Dendritic cell treated with granulocyte-macrophage colony-stimulating factor and Interleukin-4, amounts not matched to agents 40 ng/mL and 50 ng/mL, for 4 days (primary cell): Measurements from ENCODE around the gene VPS51.

ENCODE experiments used
- H3K27ac Mint-ChIP-seq: one replicate; pipeline ENCODE4 v1.8.0; 2022; ENCODE audit warnings: mild to moderate bottlenecking, mixed read lengths
- H3K27me3 Mint-ChIP-seq: one replicate; pipeline ENCODE4 v1.8.0; 2022; ENCODE audit warnings: mild to moderate bottlenecking, mixed read lengths
- H3K36me3 Mint-ChIP-seq: one replicate; pipeline ENCODE4 v1.8.0; 2022; ENCODE audit warnings: low read depth, mixed read lengths
- H3K4me1 Mint-ChIP-seq: one replicate; pipeline ENCODE4 v1.8.0; 2022; ENCODE audit warnings: low read depth, mixed read lengths
- H3K4me3 Mint-ChIP-seq: one replicate; pipeline ENCODE4 v1.8.0; 2022; ENCODE audit warnings: mild to moderate bottlenecking, moderate library complexity, mixed read lengths
- H3K9me3 Mint-ChIP-seq: one replicate; pipeline ENCODE4 v1.8.0; 2022; ENCODE audit warnings: mixed read lengths
- intact Hi-C: fragments of 100-400 bp; cut with micrococcal nuclease; formaldehyde crosslinking; loops from one replicate; pipeline ENCODE4 v1.15.0; 2022

VPS51 gene

DNA sequence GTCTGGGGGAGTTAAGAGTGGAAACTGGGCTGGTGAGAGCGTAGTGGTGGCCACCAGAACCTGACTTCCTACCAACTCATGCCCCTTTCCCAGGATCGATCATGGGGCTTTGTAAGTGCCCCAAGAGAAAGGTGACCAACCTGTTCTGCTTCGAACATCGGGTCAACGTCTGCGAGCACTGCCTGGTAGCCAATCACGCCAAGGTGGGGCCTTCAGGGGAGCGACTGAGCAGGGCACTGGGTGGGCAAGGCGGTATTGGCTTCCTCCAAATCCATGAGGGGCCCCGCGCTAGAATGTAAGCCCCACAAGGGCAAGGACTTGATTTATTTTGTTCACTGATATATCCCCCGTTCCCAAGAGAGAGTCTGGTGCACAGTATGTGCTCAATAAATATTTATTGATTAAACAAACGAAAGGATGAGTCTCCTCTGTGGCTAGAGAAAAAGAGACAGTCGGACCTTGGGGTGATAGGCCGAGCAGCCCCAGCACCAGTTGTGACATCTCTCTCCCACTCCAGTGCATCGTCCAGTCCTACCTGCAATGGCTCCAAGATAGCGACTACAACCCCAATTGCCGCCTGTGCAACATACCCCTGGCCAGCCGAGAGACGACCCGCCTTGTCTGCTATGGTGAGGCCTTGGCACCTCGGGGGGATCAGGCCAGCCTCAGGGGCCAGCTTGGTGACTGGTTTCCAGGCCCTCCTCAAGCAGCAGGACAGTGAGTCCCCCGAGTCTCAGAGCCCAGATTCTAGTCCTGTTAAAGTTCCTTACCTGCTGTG is 11.2 kb upstream of the VPS51 start:
- intact Hi-C loops, result loop anchor here (1.0 to 5.0 kb wide), 4 partner anchors 12 to 72 kb away; partner anchors contain the start of genes ARL2, SAC3D1, SNX15 and VPS51
- H3K4me3 Mint-ChIP-seq, result peak overlapping the region; percentile 97
- H3K4me1 Mint-ChIP-seq, result peaks cover 50% of the 10 kb centered on the region
- no peaks in the 10 kb centered on the region for H3K27me3 Mint-ChIP-seq
- peak overlapping the region; percentile 95 for H3K27ac Mint-ChIP-seq
- H3K9me3 Mint-ChIP-seq, result no peaks in the 10 kb centered on the region
- peaks cover 60% of the 10 kb centered on the region for H3K36me3 Mint-ChIP-seq

DNA sequence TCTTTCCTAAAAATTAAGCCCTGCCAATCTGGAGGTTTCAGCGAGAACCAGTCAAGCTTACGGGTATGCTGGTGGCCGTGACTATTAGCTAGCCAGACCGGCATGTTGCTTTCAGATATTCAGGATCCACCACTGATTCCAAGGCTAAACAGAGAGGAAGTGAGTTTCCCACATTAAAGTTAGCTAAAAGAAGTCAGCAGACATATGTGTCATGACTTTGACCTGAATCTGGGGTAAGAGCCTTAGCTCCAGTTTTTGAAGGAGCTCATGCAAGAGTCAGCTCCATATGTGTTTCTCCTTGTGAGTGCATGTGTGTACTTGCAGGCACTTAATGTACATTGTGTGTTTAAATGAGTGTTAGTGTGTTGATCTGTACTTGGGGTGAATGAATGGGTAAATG is 10.6 kb upstream of the VPS51 start:
- H3K4me3 Mint-ChIP-seq, result peak overlapping the region; percentile 97
- H3K36me3 Mint-ChIP-seq, result peaks cover 67% of the 10 kb centered on the region
- peaks cover 46% of the 10 kb centered on the region for H3K4me1 Mint-ChIP-seq
- H3K27me3 Mint-ChIP-seq, result no peaks in the 10 kb centered on the region
- H3K27ac Mint-ChIP-seq, result peak overlapping the region; percentile 95
- intact Hi-C loops, result no loop called here
- H3K9me3 Mint-ChIP-seq, result no peaks in the 10 kb centered on the region

DNA sequence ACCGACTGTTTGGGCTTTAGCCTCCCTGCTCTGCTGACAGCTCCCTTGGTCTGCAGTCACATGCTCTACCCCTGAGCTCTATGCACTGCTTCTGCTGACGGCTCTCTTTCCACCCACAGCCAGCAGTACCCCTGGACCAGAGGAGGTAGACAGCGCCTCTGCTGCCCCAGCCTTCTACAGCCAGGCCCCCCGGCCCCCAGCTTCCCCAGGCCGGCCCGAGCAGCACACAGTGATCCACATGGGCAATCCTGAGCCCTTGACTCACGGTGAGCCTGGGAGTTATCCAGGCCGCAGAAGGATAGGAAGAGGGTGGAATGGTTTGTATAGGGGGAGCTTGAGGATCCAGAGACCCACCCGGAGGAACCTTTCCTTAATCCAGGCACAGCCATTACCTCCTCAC is 9.2 kb upstream of the VPS51 start:
- Mint-ChIP-seq H3K36me3 (peaks cover 71% of the 10 kb centered on the region), H3K4me1 (peaks cover 33% of the 10 kb centered on the region), H3K4me3 (no peak overlapping the region), H3K9me3 (no peaks in the 10 kb centered on the region), H3K27me3 (no peaks in the 10 kb centered on the region), H3K27ac (no peak overlapping the region)
- intact Hi-C loops, result no loop called here

DNA sequence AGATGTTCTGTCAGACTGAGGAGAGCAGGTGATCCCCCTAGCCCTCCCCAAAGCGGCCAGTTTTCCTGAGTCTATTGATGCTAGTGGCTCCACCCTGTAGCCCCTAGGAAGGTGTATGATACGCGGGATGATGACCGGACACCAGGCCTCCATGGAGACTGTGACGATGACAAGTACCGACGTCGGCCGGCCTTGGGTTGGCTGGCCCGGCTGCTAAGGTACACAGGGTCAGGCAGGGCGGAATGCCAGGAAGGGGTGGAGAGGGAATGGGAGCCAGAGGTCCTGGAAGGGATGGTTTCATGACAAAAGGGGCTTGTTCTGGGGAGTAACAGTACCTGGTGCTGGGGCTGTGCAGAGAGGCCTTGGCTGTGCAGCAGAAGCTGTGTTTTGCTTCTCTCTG is 8.8 kb upstream of the VPS51 start:
- H3K4me1 Mint-ChIP-seq, result peaks cover 33% of the 10 kb centered on the region
- H3K9me3 Mint-ChIP-seq, result no peaks in the 10 kb centered on the region
- peaks cover 71% of the 10 kb centered on the region for H3K36me3 Mint-ChIP-seq
- H3K27ac Mint-ChIP-seq, result no peak overlapping the region
- intact Hi-C loops, result no loop called here
- H3K4me3 Mint-ChIP-seq, result no peak overlapping the region
- H3K27me3 Mint-ChIP-seq, result no peaks in the 10 kb centered on the region

DNA sequence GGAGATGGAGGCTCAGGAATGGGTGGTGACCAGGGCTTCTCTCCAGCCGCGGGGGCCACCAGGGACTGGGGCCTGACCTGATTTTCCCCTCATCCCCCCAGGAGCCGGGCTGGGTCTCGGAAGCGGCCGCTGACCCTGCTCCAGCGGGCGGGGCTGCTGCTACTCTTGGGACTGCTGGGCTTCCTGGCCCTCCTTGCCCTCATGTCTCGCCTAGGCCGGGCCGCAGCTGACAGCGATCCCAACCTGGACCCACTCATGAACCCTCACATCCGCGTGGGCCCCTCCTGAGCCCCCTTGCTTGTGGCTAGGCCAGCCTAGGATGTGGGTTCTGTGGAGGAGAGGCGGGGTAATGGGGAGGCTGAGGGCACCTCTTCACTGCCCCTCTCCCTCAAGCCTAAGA is 8.2 kb upstream of the VPS51 start:
- Mint-ChIP-seq H3K4me3 (no peak overlapping the region), H3K4me1 (peaks cover 32% of the 10 kb centered on the region), H3K36me3 (peaks cover 71% of the 10 kb centered on the region), H3K27ac (no peak overlapping the region), H3K27me3 (no peaks in the 10 kb centered on the region), H3K9me3 (no peaks in the 10 kb centered on the region)
- intact Hi-C loops, result no loop called here

DNA sequence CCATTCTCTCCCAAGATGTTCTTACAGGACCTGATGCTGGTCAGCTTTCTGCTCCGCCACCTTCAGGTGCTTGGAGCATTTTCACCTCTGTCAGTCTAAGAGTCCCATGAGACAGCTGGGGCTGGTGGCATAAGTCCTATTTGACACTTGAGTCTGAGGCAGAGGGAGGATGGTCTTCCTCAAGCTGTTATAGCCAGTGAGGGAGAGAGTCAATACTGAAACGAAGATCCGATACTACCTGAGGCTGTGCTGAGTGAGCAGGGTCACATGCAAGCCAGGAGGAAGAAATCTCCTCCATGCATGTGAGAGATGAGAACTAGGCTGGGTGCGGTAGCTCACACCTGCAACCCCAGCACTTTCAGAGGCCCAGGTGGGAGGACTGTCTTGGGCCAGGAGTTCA is 6.4 kb upstream of the VPS51 start:
- H3K27ac Mint-ChIP-seq, result no peak overlapping the region
- H3K9me3 Mint-ChIP-seq, result no peaks in the 10 kb centered on the region
- no peak overlapping the region for H3K4me3 Mint-ChIP-seq
- peaks cover 60% of the 10 kb centered on the region for H3K36me3 Mint-ChIP-seq
- peaks cover 16% of the 10 kb centered on the region for H3K4me1 Mint-ChIP-seq
- intact Hi-C loops, result no loop called here
- no peaks in the 10 kb centered on the region for H3K27me3 Mint-ChIP-seq

DNA sequence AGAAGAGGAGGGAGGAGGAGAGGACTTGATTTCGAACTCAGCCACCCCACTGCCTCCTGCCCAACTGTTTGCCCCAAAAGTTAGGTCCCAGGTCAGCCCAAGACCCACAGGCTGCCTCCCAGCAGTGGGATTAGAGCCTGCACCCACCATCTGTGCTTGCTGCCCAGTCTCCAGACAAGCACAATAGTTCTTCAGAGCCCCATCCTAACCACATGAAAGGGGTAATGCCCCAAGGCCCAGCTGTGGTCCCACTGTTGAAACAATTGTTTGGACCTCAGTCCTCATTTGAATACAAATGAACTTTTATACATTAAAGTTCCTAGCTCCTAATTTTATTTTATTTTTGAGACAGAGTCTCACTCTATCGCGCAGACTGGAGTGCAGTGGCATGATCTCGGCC is 5.4 kb upstream of the VPS51 start:
- Mint-ChIP-seq H3K27ac (no peak overlapping the region), H3K4me1 (peaks cover 8% of the 10 kb centered on the region), H3K9me3 (no peaks in the 10 kb centered on the region), H3K36me3 (peaks cover 52% of the 10 kb centered on the region), H3K27me3 (no peaks in the 10 kb centered on the region), H3K4me3 (no peak overlapping the region)
- intact Hi-C loops, result no loop called here

DNA sequence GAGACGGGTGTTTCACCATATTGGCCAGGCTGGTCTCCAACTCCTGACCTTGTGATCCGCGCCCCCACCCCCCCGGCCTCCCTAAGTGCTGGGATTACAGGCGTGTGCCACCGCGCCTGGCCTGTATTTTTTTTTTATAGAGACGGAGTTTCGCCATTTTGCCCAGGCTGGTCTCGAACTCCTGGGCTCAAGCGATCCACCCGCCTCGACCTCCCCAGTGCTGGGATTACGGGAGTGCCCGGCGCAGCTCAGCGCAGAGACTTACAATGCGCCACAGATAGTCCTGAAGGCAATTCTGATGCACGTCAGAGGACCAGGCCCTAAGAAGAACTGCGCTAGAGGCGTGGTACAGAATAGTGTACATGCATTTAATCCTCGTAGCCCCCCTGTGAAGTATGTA is 587 bp upstream of the VPS51 start:
- no peak overlapping the region for H3K4me3 Mint-ChIP-seq
- peaks cover 18% of the 10 kb centered on the region for H3K4me1 Mint-ChIP-seq
- H3K27ac Mint-ChIP-seq, result peak overlapping the region; percentile 79
- intact Hi-C loops, result loop anchor here (5.0 kb wide), 1 partner anchor 83 kb away; the partner anchor contains the start of gene ARL2
- peaks cover 17% of the 10 kb centered on the region for H3K36me3 Mint-ChIP-seq
- H3K27me3 Mint-ChIP-seq, result no peaks in the 10 kb centered on the region
- no peaks in the 10 kb centered on the region for H3K9me3 Mint-ChIP-seq

DNA sequence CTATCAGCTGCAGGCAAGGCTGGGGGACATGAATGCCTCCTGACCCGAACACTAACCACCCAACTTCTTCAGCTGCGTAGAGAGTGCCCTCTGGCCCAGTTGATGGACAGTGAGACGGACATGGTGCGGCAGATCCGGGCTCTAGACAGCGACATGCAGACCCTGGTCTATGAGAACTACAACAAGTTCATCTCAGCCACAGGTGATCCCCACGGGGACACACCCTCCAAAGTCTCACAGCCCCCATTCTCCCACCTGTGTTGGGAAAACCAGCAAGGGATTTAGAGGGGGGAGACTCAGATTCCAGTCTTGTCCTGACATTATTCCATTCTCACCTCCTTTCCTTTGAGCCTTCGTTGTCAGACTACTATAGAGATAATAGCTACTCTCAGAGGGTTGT is 912 bp downstream of the VPS51 start:
- peak overlapping the region; percentile 79 for H3K27ac Mint-ChIP-seq
- H3K27me3 Mint-ChIP-seq, result no peaks in the 10 kb centered on the region
- peak overlapping the region; percentile 79 for H3K4me3 Mint-ChIP-seq
- no peaks in the 10 kb centered on the region for H3K9me3 Mint-ChIP-seq
- intact Hi-C loops, result loop anchor here (1.0 to 5.0 kb wide), 4 partner anchors 13 to 85 kb away; partner anchors contain the start of genes ARL2, CDCA5, SNX15 and ZFPL1
- H3K4me1 Mint-ChIP-seq, result peaks cover 18% of the 10 kb centered on the region
- peaks cover 13% of the 10 kb centered on the region for H3K36me3 Mint-ChIP-seq

DNA sequence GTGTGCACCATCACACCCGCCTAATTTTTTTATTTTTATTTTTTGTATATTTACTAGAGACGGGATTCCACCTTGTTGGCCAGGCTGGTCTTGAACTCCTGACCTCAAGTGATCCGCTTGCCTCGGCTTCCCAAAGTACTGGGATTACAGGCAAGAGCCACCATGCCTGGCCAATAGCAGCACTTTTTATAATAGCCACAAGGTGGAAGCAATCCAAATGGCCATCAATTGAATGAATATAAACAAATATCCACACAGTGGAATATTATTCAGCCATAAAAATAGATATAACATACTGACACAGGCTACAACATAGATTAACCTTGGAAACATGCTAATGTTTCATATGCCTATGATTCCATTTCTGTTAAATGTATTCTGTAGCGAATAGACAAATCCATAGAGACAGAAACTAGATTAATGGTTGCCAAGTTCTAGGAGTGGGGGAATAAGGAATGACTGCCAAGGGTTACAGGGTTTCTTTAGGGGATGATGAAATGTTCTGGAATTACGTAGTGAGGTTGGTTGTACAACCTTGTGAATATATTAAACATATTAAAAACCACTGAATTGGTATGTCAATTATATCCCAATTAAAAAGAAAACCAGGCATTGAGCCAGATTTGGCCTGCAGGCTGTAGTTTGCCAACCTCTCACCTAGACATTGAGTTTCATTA is 4.8 kb downstream of the VPS51 start:
- no peaks in the 10 kb centered on the region for H3K9me3 Mint-ChIP-seq
- no peaks in the 10 kb centered on the region for H3K27me3 Mint-ChIP-seq
- H3K4me1 Mint-ChIP-seq, result peaks cover 14% of the 10 kb centered on the region
- H3K36me3 Mint-ChIP-seq, result peaks cover 27% of the 10 kb centered on the region
- no peak overlapping the region for H3K4me3 Mint-ChIP-seq
- no peak overlapping the region for H3K27ac Mint-ChIP-seq
- intact Hi-C loops, result no loop called here

DNA sequence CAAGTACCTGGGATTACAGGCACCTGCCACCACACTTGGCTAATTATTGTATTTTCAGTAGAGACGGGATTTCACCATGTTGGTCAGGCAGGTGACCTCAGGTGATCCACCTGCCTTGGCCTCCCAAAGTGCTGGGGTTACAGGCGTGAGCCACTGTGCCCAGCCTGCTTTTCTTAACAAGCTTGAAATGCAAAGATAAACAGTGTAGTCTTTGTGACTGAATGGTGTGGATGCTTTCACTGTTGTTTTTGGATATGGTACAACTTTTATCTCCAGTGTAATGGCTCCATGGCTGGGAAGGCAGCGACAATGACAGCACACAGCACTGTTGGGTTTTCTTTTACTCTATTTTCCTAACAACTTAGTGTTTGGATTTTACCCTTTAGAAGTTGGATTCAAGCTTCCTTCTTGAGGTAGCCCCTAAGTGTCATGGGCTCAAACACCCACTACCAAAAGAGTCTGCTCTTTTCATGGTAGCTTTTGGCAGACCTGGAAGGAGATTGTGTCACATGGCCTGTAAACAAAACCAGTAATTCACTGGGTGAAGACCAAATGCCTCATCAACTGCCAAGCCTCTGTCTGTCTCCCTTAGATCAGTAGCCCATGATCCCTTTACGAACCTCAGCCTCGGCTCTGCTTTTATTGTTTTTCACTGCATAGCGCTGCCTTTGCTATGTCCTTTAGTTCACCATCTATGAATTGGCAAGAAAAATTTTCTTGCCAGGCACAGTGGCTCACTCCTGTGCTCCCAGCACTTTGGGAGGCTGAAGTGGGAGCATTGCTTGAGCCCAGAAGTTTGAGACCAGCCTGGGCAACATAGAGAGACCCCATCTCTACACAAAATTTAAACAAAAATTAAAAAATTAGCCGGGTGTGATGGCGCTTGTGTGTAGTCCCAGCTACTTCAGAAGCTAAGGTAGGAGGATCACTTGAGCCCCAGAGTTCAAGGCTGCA is 6.4 kb downstream of the VPS51 start:
- H3K27ac Mint-ChIP-seq, result no peak overlapping the region
- peaks cover 44% of the 10 kb centered on the region for H3K36me3 Mint-ChIP-seq

DNA sequence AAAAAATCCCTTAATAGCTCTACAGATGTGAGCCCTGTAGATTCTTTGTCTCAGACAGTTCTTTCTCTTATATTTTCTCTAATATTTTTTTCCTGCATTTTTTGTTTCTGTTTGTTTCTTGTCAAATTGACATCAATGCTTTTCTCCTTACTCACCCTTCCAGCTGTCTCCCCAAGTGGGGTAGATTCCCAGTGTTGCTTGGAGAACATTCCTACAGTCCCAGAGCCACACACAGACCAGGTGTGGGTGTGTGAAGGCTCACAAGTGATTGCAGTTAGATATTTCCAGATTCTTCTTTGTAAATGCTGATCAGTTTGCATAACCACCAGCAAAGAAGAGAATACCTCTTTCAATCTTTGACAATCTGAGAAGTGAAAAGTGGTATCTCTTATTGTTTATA is 7.5 kb downstream of the VPS51 start:
- Mint-ChIP-seq H3K27ac (no peak overlapping the region), H3K9me3 (no peaks in the 10 kb centered on the region), H3K4me3 (no peak overlapping the region), H3K27me3 (no peaks in the 10 kb centered on the region), H3K4me1 (peaks cover 13% of the 10 kb centered on the region), H3K36me3 (peaks cover 48% of the 10 kb centered on the region)
- intact Hi-C loops, result no loop called here

More for the DNA sequence above, 6.4 kb downstream of the VPS51 start:
- intact Hi-C loops, result no loop called here
- H3K4me3 Mint-ChIP-seq, result no peak overlapping the region
- H3K27me3 Mint-ChIP-seq, result no peaks in the 10 kb centered on the region
- peaks cover 13% of the 10 kb centered on the region for H3K4me1 Mint-ChIP-seq
- H3K9me3 Mint-ChIP-seq, result no peaks in the 10 kb centered on the region

DNA sequence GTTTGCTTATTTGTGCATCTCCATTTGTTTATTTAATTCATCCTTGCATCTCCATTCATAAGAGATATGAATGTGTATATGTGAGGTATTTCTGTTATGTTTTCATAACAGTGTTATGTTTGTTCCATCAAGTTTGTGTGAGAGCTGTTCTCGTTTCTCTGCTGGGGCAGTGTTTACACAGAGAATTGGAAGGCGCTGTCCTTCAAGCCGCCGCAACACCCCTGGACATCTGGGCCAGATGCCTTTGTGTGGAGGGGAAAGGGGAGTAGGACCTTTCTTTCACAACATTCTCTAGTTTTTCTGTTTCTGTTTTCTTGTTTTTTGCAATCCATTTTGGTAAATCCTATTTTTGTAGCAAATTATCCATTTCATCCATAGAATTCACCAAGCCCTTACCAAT is 8.6 kb downstream of the VPS51 start:
- no peaks in the 10 kb centered on the region for H3K9me3 Mint-ChIP-seq
- H3K4me3 Mint-ChIP-seq, result no peak overlapping the region
- no peaks in the 10 kb centered on the region for H3K27me3 Mint-ChIP-seq
- H3K36me3 Mint-ChIP-seq, result peaks cover 52% of the 10 kb centered on the region
- no peak overlapping the region for H3K27ac Mint-ChIP-seq
- intact Hi-C loops, result no loop called here
- peaks cover 6% of the 10 kb centered on the region for H3K4me1 Mint-ChIP-seq

DNA sequence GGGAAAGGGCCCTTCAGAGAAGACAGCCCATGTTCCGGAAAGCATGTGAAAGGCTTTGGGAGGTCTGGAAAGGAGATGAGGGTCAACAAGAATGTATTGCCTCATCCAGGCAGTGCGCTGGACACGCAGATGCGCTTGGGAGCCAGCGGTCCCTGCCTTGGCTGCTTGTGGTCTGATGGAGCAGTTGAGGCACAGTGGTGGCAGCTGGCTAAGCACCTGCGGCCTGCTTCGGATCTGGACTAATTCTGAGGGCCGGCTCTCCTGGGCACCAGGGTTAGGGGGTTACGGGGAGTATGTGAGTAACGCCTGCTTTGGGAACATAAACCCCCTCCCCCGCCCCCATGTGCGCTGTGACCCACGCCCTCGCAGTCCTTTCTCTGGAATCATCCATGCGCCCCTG is 11.1 kb downstream of the VPS51 start:
- Mint-ChIP-seq H3K9me3 (no peaks in the 10 kb centered on the region), H3K36me3 (peaks cover 58% of the 10 kb centered on the region), H3K27me3 (peaks cover 4% of the 10 kb centered on the region), H3K27ac (no peak overlapping the region), H3K4me3 (no peak overlapping the region), H3K4me1 (peaks cover 25% of the 10 kb centered on the region)
- intact Hi-C loops, result no loop called here
